HCT116 (cell line): Measurements from ENCODE around the gene HOXC6. TPM values are rescaled to one million over a fixed set of nuclear protein-coding genes. Genes with fewer than 3 reads are reported as not detected.
A peak's percentile ranks its signal among the peaks of the same experiment; 100 is the strongest.

Experiments
- ATAC-seq: fragments of 200-7000 bp; cut with Tn5 transposase; 2 replicates; pipeline ENCODE4 v1.9.1; 2020; ENCODE audit warnings: mild to moderate bottlenecking, moderate library complexity
- BruUV-seq: library from RNA; stranded (reverse); fragments of 400-500 nt; replicated peaks from 2 replicates; lab custom pipeline; 2021; lab: Mats Ljungman, UMichigan
- CTCF ChIA-PET: fragments of 300-600 bp; sonication (Branson Sonifier 250); formaldehyde crosslinking; loops from one replicate; lab custom pipeline; 2021; ENCODE audit warnings: antibody characterized with exemption; lab: Charles Lee
- POLR2A ChIA-PET: fragments of 300-600, 350-600 bp; sonication (Branson Sonifier 250); formaldehyde crosslinking; loops from one replicate; lab custom pipeline; 2021; ENCODE audit warnings: antibody characterized with exemption; lab: Charles Lee
- RAD21 ChIA-PET, 2 experiments: fragments of 300-600 bp; sonication (Branson Sonifier 250); formaldehyde crosslinking; loops; one replicate each; lab custom pipeline; 2023; ENCODE audit warnings: low total read pairs in 2 of 2; ENCODE audit not compliant: uncharacterized antibody in 2 of 2, unreplicated experiment in 2 of 2, low non-redundant PET in 1 of 2; lab: Charles Lee
- DNase-seq: peaks from one replicate; pipeline ENCODE4 v3.0.0-alpha.2; 2010; ENCODE audit warnings: low read depth, low spot score
- H2AFZ ChIP-seq: fragments of 200-600 bp; shearing (Covaris generic), sonication (generic); 2 replicates; pipeline ENCODE4 v1.6.1; 2017; ENCODE audit warnings: low read depth, mixed run types, mixed read lengths, antibody characterized with exemption, low read length; ENCODE audit not compliant: poor library complexity, severe bottlenecking
- H3K27ac ChIP-seq: 2 replicates; pipeline ENCODE4 v1.5.1; 2012; ENCODE audit warnings: low read depth, low read length
- H3K27me3 ChIP-seq: fragments of 200-600 bp; sonication (generic); 2 replicates; pipeline ENCODE4 v1.6.1; 2016; ENCODE audit warnings: mixed run types, low read length, mixed read lengths; ENCODE audit not compliant: insufficient read depth
- H3K36me3 ChIP-seq, 2 experiments: fragments of 200-500 bp in 1 of 2; fragments of 200-600 bp in 1 of 2; sonication (Bioruptor generic) in 1 of 2; sonication (generic) in 1 of 2; 2 replicates each; pipeline versions ENCODE4 v1.5.1 to v1.6.1; 2014 to 2016; ENCODE audit warnings: low read length in 2 of 2, inconsistent platforms in 1 of 2, mixed read lengths in 1 of 2, mixed run types in 1 of 2; ENCODE audit not compliant: insufficient read depth in 2 of 2, control insufficient read depth in 1 of 2
- H3K4me1 ChIP-seq, 2 experiments: fragments of 200-600 bp in 1 of 2; sonication (generic) in 1 of 2; 2 replicates each; pipeline versions ENCODE4 v1.5.1 to v1.6.1; 2012 to 2017; ENCODE audit warnings: low read length in 2 of 2, inconsistent platforms in 1 of 2, mild to moderate bottlenecking in 1 of 2, mixed read lengths in 1 of 2, mixed run types in 1 of 2, moderate library complexity in 1 of 2; ENCODE audit not compliant: insufficient read depth in 2 of 2, control insufficient read depth in 1 of 2
- H3K4me2 ChIP-seq: fragments of 200-600 bp; sonication (generic); 2 replicates; pipeline ENCODE4 v1.6.1; 2017; ENCODE audit warnings: mixed run types, low read length, mixed read lengths
- H3K4me3 ChIP-seq, 2 experiments: fragments of 200-600 bp in 1 of 2; sonication (generic) in 1 of 2; replicated peaks in 1 of 2; 2 replicates each; pipeline ENCODE4 v1.5.1; 2011 to 2016; ENCODE audit warnings: low read length in 2 of 2, control low read depth in 1 of 2, low read depth in 1 of 2, mild to moderate bottlenecking in 1 of 2, mixed read lengths in 1 of 2, mixed run types in 1 of 2
- H3K79me2 ChIP-seq: fragments of 200-600 bp; sonication (generic); 2 replicates; pipeline ENCODE4 v1.6.1; 2017; ENCODE audit warnings: mild to moderate bottlenecking, mixed run types, low read length, moderate library complexity, mixed read lengths; ENCODE audit not compliant: insufficient read depth
- H3K9ac ChIP-seq: fragments of 200-600 bp; sonication (generic); 2 replicates; pipeline ENCODE4 v1.6.1; 2016; ENCODE audit warnings: low read length, mixed read lengths
- H3K9me2 ChIP-seq: fragments of 200-600 bp; sonication (generic), shearing (Covaris generic); 2 replicates; pipeline ENCODE4 v1.6.1; 2017; ENCODE audit warnings: mixed run types, mild to moderate bottlenecking, moderate library complexity; ENCODE audit not compliant: insufficient read depth
- H3K9me3 ChIP-seq, 2 experiments: fragments of 200-500 bp in 1 of 2; fragments of 200-600 bp in 1 of 2; sonication (Bioruptor generic) in 1 of 2; sonication (generic) in 1 of 2; 2 replicates each; pipeline ENCODE4 v1.6.1; 2014 to 2017; ENCODE audit warnings: low read length in 2 of 2, mixed read lengths in 2 of 2, inconsistent platforms in 1 of 2, low read depth in 1 of 2, mild to moderate bottlenecking in 1 of 2, mixed run types in 1 of 2, moderate library complexity in 1 of 2; ENCODE audit not compliant: control insufficient read depth in 1 of 2, insufficient read depth in 1 of 2
- H4K20me1 ChIP-seq: fragments of 200-600 bp; sonication (generic), shearing (Covaris generic); 2 replicates; pipeline ENCODE4 v1.6.1; 2017; ENCODE audit warnings: mixed run types, mild to moderate bottlenecking, moderate library complexity; ENCODE audit not compliant: insufficient read depth
- EGR1 ChIP-seq: IDR thresholded peaks from 2 replicates; pipeline ENCODE4 v1.6.1; 2012; ENCODE audit warnings: low read depth
- ELF1 ChIP-seq: IDR thresholded peaks from 2 replicates; pipeline ENCODE4 v1.6.1; 2012; ENCODE audit warnings: low read depth, borderline replicate concordance
- EZH2 ChIP-seq: fragments of 200-600 bp; sonication (generic); IDR thresholded peaks from 2 replicates; pipeline ENCODE4 v1.6.1; 2017; ENCODE audit warnings: antibody characterized with exemption, mixed run types
- EZH2phosphoT487 ChIP-seq: fragments of 200-600 bp; IDR thresholded peaks from 2 replicates; pipeline ENCODE4 v1.6.1; 2018; ENCODE audit warnings: antibody characterized with exemption, borderline replicate concordance
- FOSL1 ChIP-seq: IDR thresholded peaks from 2 replicates; pipeline ENCODE4 v1.6.1; 2012; ENCODE audit warnings: low read depth
- intact Hi-C: fragments of 100-400 bp; cut with micrococcal nuclease; formaldehyde crosslinking; loops from 2 replicates; pipeline ENCODE4 v1.10.0; 2022
- total RNA-seq: library from RNA; stranded (reverse); gene quantifications from one replicate; pipeline ENCODE4 v1.2.1, GENCODE V29; 2021; ENCODE audit not compliant: unreplicated experiment
- TF ChIP-seq, protein P1 (sequence below), 3 experiments: fragments of 200-600 bp in 1 of 3; sonication (generic) in 1 of 3; IDR thresholded peaks in 2 of 3; conservative IDR thresholded peaks in 1 of 3; 2 replicates each; pipeline ENCODE4 v1.5.1; 2012 to 2017; ENCODE audit warnings: low read depth in 2 of 3, low read length in 2 of 3, antibody characterized with exemption in 1 of 3, borderline replicate concordance in 1 of 3, control low read depth in 1 of 3, mild to moderate bottlenecking in 1 of 3, mixed read lengths in 1 of 3, mixed run types in 1 of 3, moderate library complexity in 1 of 3; ENCODE audit not compliant: insufficient read depth in 1 of 3
- TF ChIP-seq, protein P2 (sequence below): IDR thresholded peaks from 2 replicates; pipeline ENCODE4 v1.6.1; 2012; ENCODE audit warnings: low read depth

The HOXC6 gene
- total RNA-seq, 1 experiment from 2014 or later, result 3.1 TPM

DNA sequence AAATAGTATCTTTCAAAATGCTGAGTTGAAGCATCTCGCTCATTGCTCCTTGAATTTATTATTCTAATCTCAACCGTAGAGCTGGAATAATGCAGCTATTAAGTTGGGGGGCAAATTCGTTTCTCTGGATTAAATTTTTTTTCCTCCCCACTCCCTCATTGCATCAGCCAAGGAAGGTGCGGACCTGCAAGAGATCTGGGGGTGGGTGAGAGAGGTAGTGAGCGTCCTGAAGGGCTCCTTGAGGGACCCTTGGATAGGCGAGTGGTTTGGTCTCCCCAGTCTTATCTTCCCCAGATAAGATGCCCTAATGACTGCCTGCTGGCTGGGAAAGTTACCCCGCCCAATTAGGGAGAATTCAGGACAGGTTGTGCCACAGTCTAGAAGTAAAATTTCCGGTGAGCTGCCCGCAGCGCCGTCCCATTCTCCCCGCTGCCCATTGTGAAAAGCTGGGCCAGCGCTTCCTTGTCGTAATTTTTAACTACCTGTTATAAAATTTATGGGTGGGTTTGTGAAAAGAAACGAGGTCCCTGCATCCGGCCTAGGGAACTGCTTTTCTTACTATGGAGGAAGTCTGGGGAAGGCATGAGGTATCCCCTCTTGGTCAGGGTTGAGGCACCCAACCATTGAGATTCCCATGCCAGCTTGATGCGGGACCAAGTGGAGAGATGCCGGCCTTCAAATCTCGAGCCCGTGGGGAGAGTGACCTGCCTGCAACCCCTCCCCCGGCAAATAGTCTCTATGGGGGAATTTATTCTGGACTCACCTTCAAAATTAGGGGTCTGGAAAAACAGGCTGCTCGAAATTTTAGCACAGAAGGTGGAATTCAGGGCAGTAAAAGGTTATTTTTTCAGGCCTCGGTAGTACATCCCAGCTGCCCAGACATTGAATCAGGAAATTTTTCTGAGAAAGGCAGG lies 13.0 kb upstream of the HOXC6 start:
- ChIA-PET CTCF (interaction anchor here (2.4 to 4.3 kb wide), 5 partner anchors 9 to 200 kb away, joined by 6 to 43 read pairs (median 20); partner anchors contain the start of gene HOXC5), POLR2A (no interaction called here), RAD21 (no interaction called here)
- no peaks in the 10 kb centered on the region for H3K9me2 ChIP-seq
- H2AFZ ChIP-seq, result no peak overlapping the region
- peak overlapping the region in 1 of 2 experiments; percentile 76; a peak in 1 of 4 replicates for H3K4me3 ChIP-seq
- ATAC-seq, result no peak
- H3K27me3 ChIP-seq, result no peaks in the 10 kb centered on the region
- H3K27ac ChIP-seq, result no peak overlapping the region
- H3K4me1 ChIP-seq, result peaks cover 17 to 31% of the 10 kb centered on the region in 2 experiments
- no peaks in the 10 kb centered on the region for H3K9me3 ChIP-seq
- peak overlapping the region; percentile 99 for H3K4me2 ChIP-seq
- no TSS peak for BruUV-seq
- H3K36me3 ChIP-seq, result no peaks in the 10 kb centered on the region
- H3K79me2 ChIP-seq, result no peaks in the 10 kb centered on the region
- no peak for DNase-seq
- intact Hi-C loops, result no loop called here
- H3K9ac ChIP-seq, result no peak overlapping the region
- TF ChIP-seq EZH2 (no peak), FOSL1 (no peak), EGR1 (no peak), ELF1 (no peak), EZH2phosphoT487 (no peak)
- TF ChIP-seq, protein P1, sequence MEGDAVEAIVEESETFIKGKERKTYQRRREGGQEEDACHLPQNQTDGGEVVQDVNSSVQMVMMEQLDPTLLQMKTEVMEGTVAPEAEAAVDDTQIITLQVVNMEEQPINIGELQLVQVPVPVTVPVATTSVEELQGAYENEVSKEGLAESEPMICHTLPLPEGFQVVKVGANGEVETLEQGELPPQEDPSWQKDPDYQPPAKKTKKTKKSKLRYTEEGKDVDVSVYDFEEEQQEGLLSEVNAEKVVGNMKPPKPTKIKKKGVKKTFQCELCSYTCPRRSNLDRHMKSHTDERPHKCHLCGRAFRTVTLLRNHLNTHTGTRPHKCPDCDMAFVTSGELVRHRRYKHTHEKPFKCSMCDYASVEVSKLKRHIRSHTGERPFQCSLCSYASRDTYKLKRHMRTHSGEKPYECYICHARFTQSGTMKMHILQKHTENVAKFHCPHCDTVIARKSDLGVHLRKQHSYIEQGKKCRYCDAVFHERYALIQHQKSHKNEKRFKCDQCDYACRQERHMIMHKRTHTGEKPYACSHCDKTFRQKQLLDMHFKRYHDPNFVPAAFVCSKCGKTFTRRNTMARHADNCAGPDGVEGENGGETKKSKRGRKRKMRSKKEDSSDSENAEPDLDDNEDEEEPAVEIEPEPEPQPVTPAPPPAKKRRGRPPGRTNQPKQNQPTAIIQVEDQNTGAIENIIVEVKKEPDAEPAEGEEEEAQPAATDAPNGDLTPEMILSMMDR (IDR thresholded peaks at IDR 0.05 in 2 of 3, conservative IDR thresholded peaks at IDR 0.05 in 1 of 3; ENCODE audit: borderline replicate concordance in 1 of 3, insufficient read depth in 1 of 3, low read depth in 2 of 3, low read length in 2 of 3), result no peak
- TF ChIP-seq, protein P2, sequence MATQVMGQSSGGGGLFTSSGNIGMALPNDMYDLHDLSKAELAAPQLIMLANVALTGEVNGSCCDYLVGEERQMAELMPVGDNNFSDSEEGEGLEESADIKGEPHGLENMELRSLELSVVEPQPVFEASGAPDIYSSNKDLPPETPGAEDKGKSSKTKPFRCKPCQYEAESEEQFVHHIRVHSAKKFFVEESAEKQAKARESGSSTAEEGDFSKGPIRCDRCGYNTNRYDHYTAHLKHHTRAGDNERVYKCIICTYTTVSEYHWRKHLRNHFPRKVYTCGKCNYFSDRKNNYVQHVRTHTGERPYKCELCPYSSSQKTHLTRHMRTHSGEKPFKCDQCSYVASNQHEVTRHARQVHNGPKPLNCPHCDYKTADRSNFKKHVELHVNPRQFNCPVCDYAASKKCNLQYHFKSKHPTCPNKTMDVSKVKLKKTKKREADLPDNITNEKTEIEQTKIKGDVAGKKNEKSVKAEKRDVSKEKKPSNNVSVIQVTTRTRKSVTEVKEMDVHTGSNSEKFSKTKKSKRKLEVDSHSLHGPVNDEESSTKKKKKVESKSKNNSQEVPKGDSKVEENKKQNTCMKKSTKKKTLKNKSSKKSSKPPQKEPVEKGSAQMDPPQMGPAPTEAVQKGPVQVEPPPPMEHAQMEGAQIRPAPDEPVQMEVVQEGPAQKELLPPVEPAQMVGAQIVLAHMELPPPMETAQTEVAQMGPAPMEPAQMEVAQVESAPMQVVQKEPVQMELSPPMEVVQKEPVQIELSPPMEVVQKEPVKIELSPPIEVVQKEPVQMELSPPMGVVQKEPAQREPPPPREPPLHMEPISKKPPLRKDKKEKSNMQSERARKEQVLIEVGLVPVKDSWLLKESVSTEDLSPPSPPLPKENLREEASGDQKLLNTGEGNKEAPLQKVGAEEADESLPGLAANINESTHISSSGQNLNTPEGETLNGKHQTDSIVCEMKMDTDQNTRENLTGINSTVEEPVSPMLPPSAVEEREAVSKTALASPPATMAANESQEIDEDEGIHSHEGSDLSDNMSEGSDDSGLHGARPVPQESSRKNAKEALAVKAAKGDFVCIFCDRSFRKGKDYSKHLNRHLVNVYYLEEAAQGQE, result no peak
- TF ChIP-seq, all 23 proteins: peak for 0
- H4K20me1 ChIP-seq, result no peaks in the 10 kb centered on the region
